ENCODE results near the gene PHLDA3.

GRCh38 chr1:201444792-201445191, 24.2 kb downstream of the PHLDA3 start:
- no peak for TF ChIP-seq CTCF (IDR thresholded peaks at IDR 0.05; ENCODE audit: insufficient read depth, low read depth, low read length)
- no peak for TF ChIP-seq EZH2 (IDR thresholded peaks at IDR 0.05; ENCODE audit: insufficient read depth, low read length)

All from astrocyte (in vitro differentiated cells and primary cell).